Left lung (tissue), 10 donors: ENCODE results near the gene TSSK6. TPM values are rescaled to one million over a fixed set of nuclear protein-coding genes. Genes with fewer than 3 reads are reported as not detected.

Experiments used
- ATAC-seq: fragments of 200-7000 bp; cut with Tn5 transposase; one replicate; pipeline ENCODE4 v1.9.1; 2020; ENCODE audit warnings: moderate library complexity
- DNase-seq, 4 donors: peaks; one replicate each; pipeline ENCODE4 v3.0.0-alpha.2; 2013 to 2020
- H3K27ac ChIP-seq, 2 donors: fragments of 200-600 bp; sonication (generic) in 1 of 2; one replicate each; pipeline versions ENCODE4 v1.5.0 to v1.8.0; 2020 to 2021
- H3K27me3 ChIP-seq, 2 donors: fragments of 200-600 bp; sonication (generic) in 1 of 2; one replicate each; pipeline versions ENCODE4 v1.5.0 to v1.8.0; 2020 to 2021
- H3K36me3 ChIP-seq, 2 donors: fragments of 200-600 bp; sonication (generic) in 1 of 2; one replicate each; pipeline versions ENCODE4 v1.5.0 to v1.8.0; 2020 to 2021
- H3K4me1 ChIP-seq, 2 donors: fragments of 200-600 bp; one replicate each; pipeline ENCODE4 v1.8.0; 2021
- H3K4me3 ChIP-seq, 2 donors: fragments of 200-600 bp; sonication (generic) in 1 of 2; one replicate each; pipeline versions ENCODE4 v1.5.0 to v1.8.0; 2020 to 2021; ENCODE audit warnings: mild to moderate bottlenecking in 1 of 2
- H3K9me3 ChIP-seq, 2 donors: fragments of 200-600 bp; sonication (generic) in 1 of 2; one replicate each; pipeline versions ENCODE4 v1.5.0 to v1.8.0; 2020 to 2021
- intact Hi-C, 2 donors: fragments of 100-400 bp; cut with DNase I; formaldehyde crosslinking; loops; one replicate each; pipeline versions ENCODE4 v1.11.2 to v1.14.2; 2022
- polyA plus RNA-seq, 6 donors: library from polyadenylated mRNA; unstranded; fragments of 120-200 nt; gene quantifications; one replicate each; pipeline ENCODE4 v1.2.1, GENCODE V29; 2013; ENCODE audit not compliant: insufficient read length in 6 of 6
- total RNA-seq, 2 donors: library from RNA; stranded (reverse); fragmentation: NEBNext Ultra II Directional; extraction: Animal tissue kit (Norgen Biotek cat#: 25700); gene quantifications; one replicate each; pipeline ENCODE4 v1.2.1, GENCODE V29; 2021
- TF ChIP-seq, protein P1 (sequence below), 2 donors: fragments of 200-600 bp; sonication (generic) in 1 of 2; IDR thresholded peaks; one replicate each; pipeline versions ENCODE4 v1.5.0 to v1.8.0; 2021; ENCODE audit warnings: antibody characterized with exemption in 2 of 2
- donor health status: DM: no; HTN: yes; CAD: no.
- donor health status: DM: no; HTN: no; CAD: no.

The TSSK6 gene
- total and polyA plus RNA-seq, 8 donors, result 0.67 to 1.4 (median 1.2) TPM

DNA sequence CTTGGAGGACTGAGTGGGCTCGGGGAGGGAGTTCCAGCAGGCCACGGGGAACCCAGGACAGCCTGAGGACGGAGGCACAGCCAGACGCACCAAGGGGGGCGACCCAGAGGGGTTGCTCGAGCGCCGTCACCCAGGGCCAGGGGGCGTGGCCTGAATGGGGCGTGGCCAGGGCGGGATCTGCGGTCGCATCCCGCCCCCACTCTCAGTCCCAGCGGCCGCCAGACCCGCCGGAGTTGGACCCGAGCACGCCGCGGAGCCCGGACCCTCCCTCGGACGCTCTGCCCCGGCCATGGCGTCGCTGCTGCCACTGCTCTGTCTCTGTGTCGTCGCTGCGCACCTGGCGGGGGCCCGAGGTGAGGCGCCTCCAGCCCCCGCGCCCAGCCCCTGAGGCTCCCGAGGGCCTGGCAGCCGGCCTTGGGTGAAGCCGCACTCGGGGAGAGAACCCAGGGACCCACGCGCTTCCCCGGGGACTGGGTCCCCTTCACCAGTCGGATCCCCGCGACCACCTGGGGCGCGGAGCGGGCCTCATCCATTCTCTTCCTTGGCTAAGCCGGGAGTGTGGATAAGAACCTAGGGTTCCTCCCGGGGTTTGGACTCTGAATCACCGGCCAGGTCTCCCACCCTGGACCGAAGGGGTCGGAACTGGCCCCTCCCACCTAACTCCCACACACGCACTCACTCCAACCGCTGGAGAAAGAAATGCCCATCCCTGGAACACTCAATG lies 22.9 kb upstream of the TSSK6 start, which contains the start of gene CILP2:
Gene CILP2, plus strand, starts transcription at position 205 of the 724 bp plus-strand sequence. Its CDS starts 85 bp downstream, at position 290.
- Histone ChIP-seq H3K36me3 (no peaks in the 10 kb centered on the region), H3K27ac (no peak within 1 kb of the TSS), H3K4me3 (no peak within 1 kb of the TSS), H3K4me1 (peaks cover 16 to 39% of the 10 kb centered on the region in 2 donors), H3K9me3 (no peaks in the 10 kb centered on the region), H3K27me3 (peaks cover 33 to 68% of the 10 kb centered on the region in 2 donors)
- TF ChIP-seq, protein P1, sequence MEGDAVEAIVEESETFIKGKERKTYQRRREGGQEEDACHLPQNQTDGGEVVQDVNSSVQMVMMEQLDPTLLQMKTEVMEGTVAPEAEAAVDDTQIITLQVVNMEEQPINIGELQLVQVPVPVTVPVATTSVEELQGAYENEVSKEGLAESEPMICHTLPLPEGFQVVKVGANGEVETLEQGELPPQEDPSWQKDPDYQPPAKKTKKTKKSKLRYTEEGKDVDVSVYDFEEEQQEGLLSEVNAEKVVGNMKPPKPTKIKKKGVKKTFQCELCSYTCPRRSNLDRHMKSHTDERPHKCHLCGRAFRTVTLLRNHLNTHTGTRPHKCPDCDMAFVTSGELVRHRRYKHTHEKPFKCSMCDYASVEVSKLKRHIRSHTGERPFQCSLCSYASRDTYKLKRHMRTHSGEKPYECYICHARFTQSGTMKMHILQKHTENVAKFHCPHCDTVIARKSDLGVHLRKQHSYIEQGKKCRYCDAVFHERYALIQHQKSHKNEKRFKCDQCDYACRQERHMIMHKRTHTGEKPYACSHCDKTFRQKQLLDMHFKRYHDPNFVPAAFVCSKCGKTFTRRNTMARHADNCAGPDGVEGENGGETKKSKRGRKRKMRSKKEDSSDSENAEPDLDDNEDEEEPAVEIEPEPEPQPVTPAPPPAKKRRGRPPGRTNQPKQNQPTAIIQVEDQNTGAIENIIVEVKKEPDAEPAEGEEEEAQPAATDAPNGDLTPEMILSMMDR (IDR thresholded peaks at IDR 0.05), result no peak
- ATAC-seq, result peak; percentile 28
- peak in 1 of 4 donors; percentile 62 for DNase-seq
- intact Hi-C loops, result loop anchor here in 1 of 2 donors (10.0 kb wide), 1 partner anchor 417 kb away; no protein-coding TSS in a partner anchor

DNA sequence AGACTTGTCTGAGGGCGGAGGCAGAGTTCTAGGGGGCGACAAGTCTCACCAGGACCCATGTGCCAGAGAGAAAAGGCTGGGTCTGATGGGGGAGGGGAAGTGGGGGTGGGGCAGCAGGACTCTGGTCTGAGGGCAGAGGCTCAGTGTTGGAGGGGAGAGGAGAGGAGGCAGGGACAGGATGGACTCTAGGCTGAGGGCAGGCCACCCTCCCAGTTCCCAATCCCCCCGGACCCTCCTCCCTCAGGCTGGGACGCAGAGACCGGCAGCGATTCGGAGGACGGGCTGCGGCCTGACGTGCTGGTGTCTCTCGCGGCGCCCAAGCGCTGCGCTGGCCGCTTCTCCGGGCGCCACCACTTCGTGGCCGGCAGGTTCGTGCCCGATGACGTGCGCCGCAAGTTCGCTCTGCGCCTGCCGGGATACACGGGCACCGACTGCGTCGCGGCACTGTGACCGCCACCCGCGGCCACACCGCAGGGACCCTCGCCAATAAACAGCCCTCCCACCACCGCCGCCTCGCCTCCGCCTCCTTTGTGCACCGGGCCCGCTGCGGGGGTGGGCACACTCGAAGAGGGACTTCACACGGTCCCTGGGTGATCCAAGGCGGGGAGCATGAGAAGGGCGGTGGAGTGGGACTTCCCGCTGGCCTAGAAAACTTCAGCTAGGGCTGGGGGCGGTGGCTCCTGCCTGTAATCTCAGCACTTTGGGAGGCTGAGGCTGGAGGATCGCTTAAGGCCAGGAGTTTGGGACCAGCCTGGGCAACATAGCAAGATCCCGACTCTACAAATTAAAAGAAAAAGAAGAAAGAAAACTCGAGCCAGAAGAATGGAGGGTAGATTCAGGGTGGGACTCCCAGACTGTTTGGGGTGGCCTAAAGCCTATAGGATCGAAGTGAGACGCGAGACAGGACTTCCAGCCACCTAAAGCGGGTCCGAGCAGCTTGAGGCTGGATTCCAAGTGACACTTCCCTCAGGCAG lies 22.0 kb upstream of the TSSK6 start:
- H3K9me3 ChIP-seq, result no peaks in the 10 kb centered on the region
- H3K36me3 ChIP-seq, result no peaks in the 10 kb centered on the region
- H3K27ac ChIP-seq, result no peak overlapping the region
- H3K4me1 ChIP-seq, result peaks cover 16 to 44% of the 10 kb centered on the region in 2 donors
- no peak overlapping the region for H3K4me3 ChIP-seq
- DNase-seq, result no peak
- H3K27me3 ChIP-seq, result peaks cover 33 to 60% of the 10 kb centered on the region in 2 donors
- intact Hi-C loops, result loop anchor here in 1 of 2 donors (10.0 kb wide), 1 partner anchor 417 kb away; no protein-coding TSS in a partner anchor
- peak; percentile 14 for ATAC-seq
- TF ChIP-seq, protein P1 (IDR thresholded peaks at IDR 0.05), result no peak

DNA sequence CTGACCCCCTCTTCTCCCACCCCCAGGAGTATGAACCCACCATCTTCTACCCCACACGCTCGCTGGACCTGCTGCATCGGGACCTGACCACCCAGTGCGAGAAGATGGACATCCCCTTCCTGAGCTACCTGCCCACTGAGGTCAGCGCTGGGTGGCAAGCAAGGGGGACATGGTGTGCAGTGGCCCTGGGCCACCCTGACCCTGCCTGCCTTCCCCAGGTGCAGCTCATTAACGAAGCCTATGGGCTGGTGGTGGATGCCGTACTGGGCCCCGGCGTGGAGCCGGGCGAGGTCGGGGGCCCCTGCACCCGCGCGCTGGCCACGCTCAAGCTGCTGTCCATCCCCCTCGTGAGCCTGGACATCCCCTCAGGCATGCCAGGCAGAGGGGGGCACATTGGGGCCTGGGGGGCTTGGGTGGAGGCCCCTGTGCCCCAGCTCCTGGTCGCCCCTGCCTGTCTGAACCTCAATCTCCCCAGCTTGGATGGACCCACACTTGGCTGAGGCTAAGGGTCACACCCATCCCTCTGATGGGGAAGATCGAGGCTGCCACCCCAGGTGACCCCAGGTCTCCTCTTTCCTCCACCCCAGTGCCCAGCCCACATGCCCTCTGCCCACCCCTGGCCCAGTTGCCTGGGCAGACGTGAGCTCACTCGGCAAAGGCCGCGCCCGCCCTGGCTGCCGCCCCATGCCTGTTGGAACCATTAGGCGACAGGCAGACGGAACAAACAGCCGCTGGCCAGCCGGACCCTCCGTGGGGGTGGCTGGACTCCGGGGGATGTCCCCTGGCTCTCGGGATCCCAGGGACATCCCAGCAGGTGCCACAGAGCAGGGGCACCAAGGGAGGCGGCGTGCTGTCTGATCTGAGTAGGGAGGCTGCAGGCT lies 20.2 kb upstream of the TSSK6 start:
- Histone ChIP-seq H3K27ac (no peak overlapping the region), H3K4me1 (peaks cover 11 to 30% of the 10 kb centered on the region in 2 donors), H3K4me3 (no peak overlapping the region), H3K36me3 (no peaks in the 10 kb centered on the region), H3K27me3 (peaks cover 23 to 41% of the 10 kb centered on the region in 2 donors), H3K9me3 (no peaks in the 10 kb centered on the region)
- no peak for ATAC-seq
- no peak for DNase-seq
- TF ChIP-seq, protein P1 (IDR thresholded peaks at IDR 0.05), result no peak
- intact Hi-C loops, result loop anchor here in 1 of 2 donors (10.0 kb wide), 1 partner anchor 419 kb away; no protein-coding TSS in a partner anchor

DNA sequence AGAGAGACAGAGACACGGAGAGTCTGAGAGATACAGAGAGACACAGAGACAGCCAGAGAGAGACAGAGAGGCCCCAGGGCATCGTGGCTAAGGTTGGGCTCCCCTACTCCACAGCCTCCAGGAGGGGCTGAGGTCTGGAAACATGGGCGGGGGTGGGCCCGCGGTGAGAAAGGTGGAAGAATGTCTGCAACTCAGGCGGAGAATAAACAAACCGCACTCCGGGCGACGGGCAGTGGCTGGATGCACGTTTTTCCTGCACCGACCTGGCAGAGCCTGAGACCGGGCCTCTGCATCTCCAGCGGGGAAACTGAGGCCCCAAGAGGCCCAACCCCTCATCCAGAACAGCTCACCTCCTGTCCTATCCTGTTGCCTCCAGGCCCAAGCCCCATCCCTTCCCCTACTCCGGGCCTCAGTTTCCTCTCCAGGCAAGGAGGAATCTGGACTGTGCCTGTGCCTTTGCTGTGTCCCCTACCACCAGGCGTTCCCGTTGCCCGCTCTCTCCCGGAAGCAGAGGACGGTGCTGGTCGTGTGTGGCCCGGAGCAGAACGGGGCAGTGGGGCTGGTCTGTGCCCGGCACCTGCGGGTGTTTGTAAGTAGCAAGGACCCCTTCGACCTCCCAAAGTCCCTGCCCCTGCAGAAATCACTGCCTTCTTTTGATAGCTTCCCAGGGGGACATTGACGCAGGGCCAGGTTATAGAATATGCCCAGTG lies 19.4 kb upstream of the TSSK6 start:
- no peak for ATAC-seq
- Histone ChIP-seq H3K27ac (no peak overlapping the region), H3K9me3 (no peaks in the 10 kb centered on the region), H3K27me3 (peaks cover 15 to 33% of the 10 kb centered on the region in 2 donors), H3K4me3 (no peak overlapping the region), H3K36me3 (peaks cover 0 to under 1% of the 10 kb centered on the region in 2 donors), H3K4me1 (peaks cover 9 to 22% of the 10 kb centered on the region in 2 donors)
- TF ChIP-seq, protein P1 (IDR thresholded peaks at IDR 0.05), result no peak
- intact Hi-C loops, result loop anchor here in 1 of 2 donors (5.0 to 10.0 kb wide), 2 partner anchors 113 to 420 kb away; no protein-coding TSS in a partner anchor
- DNase-seq, result no peak
